Mucosa of descending colon (tissue), 3 donors: ENCODE measurements around the gene SIK1. TPM values are rescaled to one million over a fixed set of nuclear protein-coding genes. Genes with fewer than 3 reads are reported as not detected.

Experiments
- ATAC-seq: fragments of 200-7000 bp; cut with Tn5 transposase; one replicate; pipeline ENCODE4 v1.9.1; 2020; ENCODE audit warnings: mild to moderate bottlenecking, moderate library complexity
- DNase-seq, 3 donors: peaks; one replicate each; pipeline ENCODE4 v3.0.0-alpha.2; 2020
- H3K36me3 ChIP-seq: fragments of 200-600 bp; one replicate; pipeline ENCODE4 v1.8.0; 2021; ENCODE audit warnings: low read depth, mild to moderate bottlenecking
- H3K4me1 ChIP-seq: fragments of 200-600 bp; one replicate; pipeline ENCODE4 v1.8.0; 2021; ENCODE audit warnings: low read depth, mild to moderate bottlenecking
- H3K4me3 ChIP-seq: fragments of 200-600 bp; one replicate; pipeline ENCODE4 v1.8.0; 2021; ENCODE audit warnings: mild to moderate bottlenecking
- H3K9me3 ChIP-seq: fragments of 200-600 bp; one replicate; pipeline ENCODE4 v1.8.0; 2021; ENCODE audit warnings: mild to moderate bottlenecking
- intact Hi-C, 2 donors: fragments of 100-400 bp; cut with DNase I in 1 of 2; cut with micrococcal nuclease in 1 of 2; formaldehyde crosslinking; loops; one replicate each; pipeline versions ENCODE4 v1.11.0 to v1.11.1; 2022; cut with DNase I, micrococcal nuclease
- total RNA-seq, 3 donors: library from RNA; stranded (reverse); fragmentation: NEBNext Ultra II Directional in 2 of 3; extraction: Animal tissue kit (Norgen Biotek cat#: 25700) in 2 of 3; gene quantifications; one replicate each; pipeline versions ENCODE4 v1.2.1 to v1.2.4, GENCODE V29; 2021 to 2023
- TF ChIP-seq, protein P1 (sequence below): fragments of 200-600 bp; IDR thresholded peaks from one replicate; pipeline ENCODE4 v1.8.0; 2022; ENCODE audit warnings: antibody characterized with exemption, mild to moderate bottlenecking
- donor health status: DM: no; HTN: no; CAD: no; lungs with moderate emphysema.
- donor health status: DM: no; HTN: no; CAD: no.
- donor health status: DM: no; HTN: yes; CAD: no.

Gene SIK1
- total RNA-seq, 3 donors from 2014 or later: 5.5 to 40.5 (median 7.9) TPM

DNA sequence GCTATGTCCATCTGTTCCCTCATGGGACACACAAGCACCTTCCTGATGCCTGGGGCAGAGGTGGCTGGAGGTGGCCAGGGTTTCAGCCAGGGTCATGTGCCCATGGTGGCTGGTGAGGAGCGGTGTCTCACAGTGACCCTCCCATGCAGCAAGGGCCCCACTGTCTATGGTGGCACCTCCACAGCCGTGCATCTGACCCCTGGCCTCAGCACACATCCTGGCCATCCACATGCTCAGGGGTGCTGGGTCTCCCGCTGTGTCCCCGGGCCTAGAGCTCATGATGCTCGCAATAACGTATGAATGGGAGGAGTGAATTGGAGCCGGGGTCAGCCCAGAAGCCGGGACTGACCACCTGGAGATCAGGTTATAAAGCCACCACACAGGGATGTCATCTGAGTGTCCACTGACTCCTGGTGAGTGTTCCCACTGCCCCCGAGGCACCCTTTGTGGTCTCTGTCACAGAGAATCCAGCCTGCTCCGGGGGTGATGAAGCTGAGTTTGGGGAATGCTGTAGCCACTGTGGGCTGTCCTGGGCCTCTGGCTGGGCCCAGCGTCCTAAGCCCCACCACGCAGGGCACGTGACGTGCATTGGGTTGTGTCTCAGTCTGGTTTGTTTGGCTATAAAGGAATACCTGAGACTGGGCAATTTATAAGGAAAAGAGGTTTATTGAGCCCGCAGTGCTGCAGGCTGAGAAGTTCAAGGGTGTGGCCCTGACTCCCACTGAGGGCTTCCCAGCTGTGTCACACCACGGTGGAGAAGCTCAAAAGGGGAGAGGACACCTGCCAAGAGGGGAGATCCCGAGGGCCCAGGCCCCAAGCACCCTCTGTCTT, 51.7 kb downstream of the SIK1 start:
- intact Hi-C loops: no loop called here
- Histone ChIP-seq H3K36me3 (no peaks in the 10 kb centered on the region), H3K9me3 (no peaks in the 10 kb centered on the region), H3K4me3 (no peak overlapping the region), H3K4me1 (no peaks in the 10 kb centered on the region)
- TF ChIP-seq, protein P1, sequence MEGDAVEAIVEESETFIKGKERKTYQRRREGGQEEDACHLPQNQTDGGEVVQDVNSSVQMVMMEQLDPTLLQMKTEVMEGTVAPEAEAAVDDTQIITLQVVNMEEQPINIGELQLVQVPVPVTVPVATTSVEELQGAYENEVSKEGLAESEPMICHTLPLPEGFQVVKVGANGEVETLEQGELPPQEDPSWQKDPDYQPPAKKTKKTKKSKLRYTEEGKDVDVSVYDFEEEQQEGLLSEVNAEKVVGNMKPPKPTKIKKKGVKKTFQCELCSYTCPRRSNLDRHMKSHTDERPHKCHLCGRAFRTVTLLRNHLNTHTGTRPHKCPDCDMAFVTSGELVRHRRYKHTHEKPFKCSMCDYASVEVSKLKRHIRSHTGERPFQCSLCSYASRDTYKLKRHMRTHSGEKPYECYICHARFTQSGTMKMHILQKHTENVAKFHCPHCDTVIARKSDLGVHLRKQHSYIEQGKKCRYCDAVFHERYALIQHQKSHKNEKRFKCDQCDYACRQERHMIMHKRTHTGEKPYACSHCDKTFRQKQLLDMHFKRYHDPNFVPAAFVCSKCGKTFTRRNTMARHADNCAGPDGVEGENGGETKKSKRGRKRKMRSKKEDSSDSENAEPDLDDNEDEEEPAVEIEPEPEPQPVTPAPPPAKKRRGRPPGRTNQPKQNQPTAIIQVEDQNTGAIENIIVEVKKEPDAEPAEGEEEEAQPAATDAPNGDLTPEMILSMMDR: no peak
- no peak for DNase-seq
- no peak for ATAC-seq

DNA sequence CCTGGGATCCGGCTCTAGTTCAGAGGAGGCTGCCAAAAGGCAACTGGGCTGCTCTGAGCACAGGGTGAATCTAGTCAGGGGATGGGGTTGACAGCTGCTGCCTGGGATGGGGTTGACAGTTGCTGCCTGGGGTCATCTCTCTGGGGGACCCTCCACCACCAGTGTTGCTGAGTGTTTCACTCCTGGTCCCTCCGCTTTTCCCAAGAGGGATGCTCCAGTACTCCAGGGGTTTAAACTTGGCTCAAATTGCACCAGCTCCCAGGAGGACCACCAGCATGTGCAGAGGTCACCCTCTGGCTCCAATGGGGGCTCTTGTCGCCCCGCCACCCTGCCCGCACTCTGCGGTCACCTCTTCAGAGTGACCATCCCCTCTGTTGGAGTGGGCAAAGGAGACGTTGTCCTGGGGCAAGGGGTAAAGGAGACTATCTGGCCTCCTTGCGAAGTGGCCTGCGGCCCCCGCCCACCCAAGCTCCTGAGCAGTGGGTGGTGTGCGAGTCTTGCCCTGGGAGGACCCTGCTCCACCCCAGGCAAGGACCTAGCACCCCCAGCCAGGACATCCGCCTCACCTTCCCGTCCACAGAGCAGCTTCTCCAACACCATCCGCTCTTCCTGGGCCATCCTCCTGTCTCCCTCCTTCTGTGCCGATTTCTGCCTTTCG, 52.6 kb downstream of the SIK1 start:
- Histone ChIP-seq H3K36me3 (no peaks in the 10 kb centered on the region), H3K4me1 (no peaks in the 10 kb centered on the region), H3K4me3 (no peak overlapping the region), H3K9me3 (no peaks in the 10 kb centered on the region)
- DNase-seq (no peak), ATAC-seq (no peak)
- intact Hi-C loops: no loop called here
- TF ChIP-seq, protein P1: no peak

DNA sequence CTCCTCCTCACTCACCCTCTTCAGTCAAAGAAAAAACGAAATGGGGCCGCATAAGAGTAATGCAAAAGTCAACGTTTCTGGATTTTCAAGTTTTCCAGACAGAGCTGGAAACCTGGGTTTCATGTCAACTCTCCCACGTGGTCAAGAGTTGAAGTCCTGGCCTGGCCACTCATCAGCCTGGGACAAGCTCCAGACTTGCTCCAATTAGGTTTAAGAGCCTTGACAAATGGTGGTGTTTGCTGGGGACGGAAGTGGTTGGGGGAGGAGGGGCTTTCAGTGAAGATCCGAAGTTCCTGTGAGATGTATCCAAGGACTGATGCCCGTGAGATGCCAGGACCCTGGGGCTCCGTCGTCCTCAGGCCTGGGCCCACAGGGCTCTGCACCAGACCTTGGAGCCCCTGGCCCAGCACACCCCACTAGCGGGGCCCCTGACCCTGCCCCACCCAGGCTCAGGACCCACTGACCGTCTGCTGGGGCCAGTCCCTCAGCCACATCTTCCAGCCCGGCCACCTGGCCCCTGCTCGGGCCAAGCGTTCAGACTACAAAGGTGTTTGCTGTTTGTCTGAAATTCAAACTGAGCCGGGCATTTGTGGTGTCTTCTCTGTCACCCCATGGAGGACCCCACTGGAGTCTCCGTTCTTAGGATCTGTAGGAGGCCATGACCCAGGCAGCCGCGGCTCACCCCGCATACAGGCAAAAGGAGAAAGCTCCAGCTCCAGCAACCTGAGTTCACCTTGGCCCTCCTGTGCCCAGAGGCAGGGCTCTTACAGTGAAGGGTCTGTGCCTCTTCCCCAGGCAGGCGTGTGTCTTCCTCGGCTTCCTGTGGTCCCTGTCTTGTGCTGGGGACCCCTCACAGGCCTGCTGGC, 53.3 kb downstream of the SIK1 start:
- intact Hi-C loops: no loop called here
- DNase-seq: no peak
- TF ChIP-seq, protein P1: no peak
- H3K4me3 ChIP-seq: no peak overlapping the region
- no peak for ATAC-seq
- H3K36me3 ChIP-seq: no peaks in the 10 kb centered on the region
- H3K4me1 ChIP-seq: no peaks in the 10 kb centered on the region
- no peaks in the 10 kb centered on the region for H3K9me3 ChIP-seq

DNA sequence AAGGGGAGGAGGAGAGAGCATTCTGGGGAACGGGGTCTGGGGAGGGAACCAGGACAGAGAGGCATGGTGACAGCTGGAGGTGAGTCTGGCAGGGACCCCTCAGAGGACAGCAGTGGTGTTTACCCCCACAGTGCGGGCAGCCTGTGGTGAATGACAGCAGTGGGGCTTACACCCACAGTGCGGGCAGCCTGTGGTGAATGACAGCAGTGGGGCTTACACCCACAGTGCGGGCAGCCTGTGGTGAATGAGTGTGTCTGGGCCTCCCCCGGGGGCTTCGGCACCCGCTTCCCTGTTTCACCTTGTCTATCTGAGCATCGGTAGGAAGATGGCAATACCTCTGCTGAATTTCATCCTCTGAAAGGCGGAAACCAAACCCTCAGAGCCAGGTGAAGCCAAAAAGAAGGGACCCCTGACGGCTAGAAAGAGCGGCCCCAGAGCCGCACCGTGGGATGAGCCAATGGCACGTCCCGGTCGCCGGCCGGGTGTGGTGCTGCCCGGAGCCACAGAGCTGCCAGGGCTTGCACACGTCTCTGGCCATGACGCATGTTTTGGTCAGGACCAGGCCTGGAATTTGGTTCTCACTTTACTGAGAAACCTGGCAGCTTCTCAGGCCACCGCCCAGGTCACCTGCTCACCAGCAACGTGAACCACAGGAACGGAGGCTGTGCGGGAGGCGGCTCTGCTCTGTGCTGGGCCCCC, 54.1 kb downstream of the SIK1 start:
- TF ChIP-seq, protein P1: no peak
- ATAC-seq: no peak
- no peak for DNase-seq
- Histone ChIP-seq H3K4me1 (no peaks in the 10 kb centered on the region), H3K36me3 (no peaks in the 10 kb centered on the region), H3K9me3 (no peaks in the 10 kb centered on the region), H3K4me3 (no peak overlapping the region)
- intact Hi-C loops: no loop called here

DNA sequence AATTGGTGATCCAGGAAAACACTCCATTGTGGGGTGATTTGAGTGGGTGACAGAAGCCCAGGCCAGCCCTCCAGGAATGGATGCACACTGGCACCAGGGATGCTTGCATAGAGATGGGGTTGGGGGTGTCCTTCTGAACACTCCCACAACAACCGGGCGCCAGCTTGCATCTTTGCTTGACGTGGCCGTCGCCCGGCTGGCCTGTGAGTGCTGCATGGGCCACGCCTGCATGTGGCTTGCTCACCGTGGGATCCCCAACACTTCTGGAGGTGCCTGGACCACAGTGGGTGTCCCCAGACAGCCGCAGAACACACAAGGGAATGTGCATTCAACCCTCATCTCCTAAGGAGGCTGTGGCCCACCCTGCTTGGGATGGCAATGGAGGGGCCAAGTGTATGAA, 55.1 kb downstream of the SIK1 start:
- ATAC-seq: no peak
- Histone ChIP-seq H3K9me3 (no peaks in the 10 kb centered on the region), H3K36me3 (no peaks in the 10 kb centered on the region), H3K4me1 (no peaks in the 10 kb centered on the region), H3K4me3 (no peak overlapping the region)
- DNase-seq: no peak
- intact Hi-C loops: no loop called here
- TF ChIP-seq, protein P1: no peak
